Heart left ventricle (tissue), 13 donors: ENCODE measurements around the gene SLC7A4.

ENCODE experiments used
- CTCF ChIP-seq, 12 donors: fragments of 200-600 bp; sonication (generic) in 4 of 12; IDR thresholded peaks; one replicate each; pipeline versions ENCODE4 v1.5.0 to v1.8.0; 2018 to 2022; ENCODE audit warnings: antibody characterized with exemption in 12 of 12, mild to moderate bottlenecking in 5 of 12
- POLR2A ChIP-seq, 2 donors: fragments of 450-650 bp; IDR thresholded peaks; one replicate each; pipeline ENCODE4 v1.6.1; 2017; ENCODE audit warnings: antibody characterized with exemption in 2 of 2, mild to moderate bottlenecking in 2 of 2, moderate library complexity in 2 of 2
- donor health status: ischemic (EF 13 %, LVEDD 7.1; RV severe dilation, severe dysfunction).
- donor health status: DM: no; HTN: yes; CAD: no.
- donor health status: DM: no; HTN: no; CAD: no.
- donor health status: ischemic (EF 25% LVEDD 6.9; RV normal size, moderate dysfunction).
- donor health status: ischemic (EF 25% LVEDD 5.7; RV mildly dilated, moderate dysfunction).
- donor health status: ischemic (EF 35%, LVEDD 5.7; RV mildly dilated, moderate dysfunction).
- donor health status: nonischemic (EF 11% LVEDD 7.7; RV severe dilation, severe dysfunction).
- donor health status: DM: yes; HTN: yes; CAD: no.
- donor health status: PGD.
- donor health status: ischemic (EF 29% LVEDD 5.4; RV normal size, mild dysfunction).
- donor health status: nonischemic (EF 23%, LVEDD 6.1; RV moderate dilation, normal function).

GRCh38 chr22:21031545-21032036 lies 770 bp downstream of the SLC7A4 start:
- TF ChIP-seq CTCF (IDR thresholded peaks at IDR 0.05) (no peak), POLR2A (IDR thresholded peaks at IDR 0.05) (no peak)
